Measurements from ENCODE around the gene NTM. TPM values are rescaled to one million over a fixed set of nuclear protein-coding genes. Genes with fewer than 3 reads are reported as not detected.

NTM gene
- total and polyA plus RNA-seq, 2 donors (not counting 3 experiments of a cell fraction or from before 2014, with no cell fraction given) = 1.00 to 1.1 TPM

DNA sequence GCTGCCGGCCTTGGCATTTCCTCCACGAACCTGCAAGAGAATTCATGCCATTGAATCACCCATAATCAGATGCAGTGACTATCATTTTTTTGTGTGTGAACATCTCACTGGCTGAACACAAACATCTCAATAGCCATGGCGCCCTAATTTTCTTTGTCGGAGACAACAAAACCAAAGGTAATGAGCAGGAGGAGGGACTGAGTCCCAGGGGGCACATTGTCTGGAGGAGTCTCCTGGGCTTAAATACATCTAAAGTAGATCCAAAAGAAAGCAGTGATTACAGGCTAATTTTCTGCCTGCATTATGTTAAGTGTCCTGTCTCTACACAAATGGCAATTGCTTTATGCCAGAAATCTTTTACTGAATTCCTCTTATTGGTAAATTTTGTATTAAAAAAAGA is 113.5 kb downstream of the NTM start:
- intact Hi-C loops (cut with micrococcal nuclease) = no loop called here
- no TSS peak for BruUV-seq (replicated peaks)
- POLR2A ChIA-PET = no interaction called here
- H3K4me1 ChIP-seq (ENCODE audit: control insufficient read depth, extremely low read depth, insufficient read depth, low read length) = no peaks in the 10 kb centered on the region
- dilution Hi-C loops (cut with MboI; ENCODE audit: extremely low pct_ligation_motif_present, low sequenced_read_pairs) = no loop called here
- H4K20me1 ChIP-seq (replicated peaks; ENCODE audit: control insufficient read depth, extremely low read depth, insufficient read depth, low read length) = no peaks in the 10 kb centered on the region
- no peak overlapping the region for H3K4me3 ChIP-seq (replicated peaks in 1 of 3; ENCODE audit: insufficient read depth in 1 of 3, low read depth in 1 of 3, low read length in 3 of 3)
- DNase-seq (ENCODE audit: low read depth, low spot score) (no peak), FAIRE-seq (no peak)
- no peaks in the 10 kb centered on the region for H3K36me3 ChIP-seq (ENCODE audit: control insufficient read depth in 2 of 2, extremely low read depth in 1 of 2, insufficient read depth in 2 of 2, low read length in 2 of 2)
- TF ChIP-seq POLR2A (IDR thresholded peaks at IDR 0.05; ENCODE audit: low read depth, low read length) = no peak
- TF ChIP-seq GATA2 (IDR thresholded peaks at IDR 0.05; ENCODE audit: insufficient read depth, insufficient read length, low read depth, low read length) = no peak
- TF ChIP-seq, protein P1, sequence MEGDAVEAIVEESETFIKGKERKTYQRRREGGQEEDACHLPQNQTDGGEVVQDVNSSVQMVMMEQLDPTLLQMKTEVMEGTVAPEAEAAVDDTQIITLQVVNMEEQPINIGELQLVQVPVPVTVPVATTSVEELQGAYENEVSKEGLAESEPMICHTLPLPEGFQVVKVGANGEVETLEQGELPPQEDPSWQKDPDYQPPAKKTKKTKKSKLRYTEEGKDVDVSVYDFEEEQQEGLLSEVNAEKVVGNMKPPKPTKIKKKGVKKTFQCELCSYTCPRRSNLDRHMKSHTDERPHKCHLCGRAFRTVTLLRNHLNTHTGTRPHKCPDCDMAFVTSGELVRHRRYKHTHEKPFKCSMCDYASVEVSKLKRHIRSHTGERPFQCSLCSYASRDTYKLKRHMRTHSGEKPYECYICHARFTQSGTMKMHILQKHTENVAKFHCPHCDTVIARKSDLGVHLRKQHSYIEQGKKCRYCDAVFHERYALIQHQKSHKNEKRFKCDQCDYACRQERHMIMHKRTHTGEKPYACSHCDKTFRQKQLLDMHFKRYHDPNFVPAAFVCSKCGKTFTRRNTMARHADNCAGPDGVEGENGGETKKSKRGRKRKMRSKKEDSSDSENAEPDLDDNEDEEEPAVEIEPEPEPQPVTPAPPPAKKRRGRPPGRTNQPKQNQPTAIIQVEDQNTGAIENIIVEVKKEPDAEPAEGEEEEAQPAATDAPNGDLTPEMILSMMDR (IDR thresholded peaks at IDR 0.05; ENCODE audit: extremely low read depth in 1 of 2, insufficient read depth in 1 of 2, low read depth in 1 of 2, low read length in 2 of 2) = no peak
- TF ChIP-seq JUN (IDR thresholded peaks at IDR 0.05; ENCODE audit: borderline replicate concordance, insufficient read depth, insufficient read length, low read depth) = no peak
- no peak for TF ChIP-seq FOS (IDR thresholded peaks at IDR 0.05; ENCODE audit: borderline replicate concordance, insufficient read depth, low read length)
- no peak for TF ChIP-seq EZH2 (IDR thresholded peaks at IDR 0.05; ENCODE audit: borderline replicate concordance, low read depth, low read length, severe bottlenecking)
- no peak for TF ChIP-seq MYC (IDR thresholded peaks at IDR 0.05; ENCODE audit: low read depth, low read length)
- no peak for TF ChIP-seq POLR2AphosphoS5 (IDR thresholded peaks at IDR 0.05; ENCODE audit: insufficient read depth, low read depth, low read length)
- TF ChIP-seq, protein P2, sequence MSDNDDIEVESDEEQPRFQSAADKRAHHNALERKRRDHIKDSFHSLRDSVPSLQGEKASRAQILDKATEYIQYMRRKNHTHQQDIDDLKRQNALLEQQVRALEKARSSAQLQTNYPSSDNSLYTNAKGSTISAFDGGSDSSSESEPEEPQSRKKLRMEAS (IDR thresholded peaks at IDR 0.05; ENCODE audit: insufficient read depth, insufficient read length) = no peak
- no peaks in the 10 kb centered on the region for H3K9me1 ChIP-seq (replicated peaks; ENCODE audit: control insufficient read depth, extremely low read depth, insufficient read depth, low read length)
- no peak overlapping the region for H3K27ac ChIP-seq (ENCODE audit: insufficient read depth, low read depth, low read length)
- no peaks in the 10 kb centered on the region for H3K9me3 ChIP-seq (replicated peaks; ENCODE audit: control insufficient read depth, insufficient read depth, low read length)
- H2AFZ ChIP-seq (ENCODE audit: low read depth, low read length) = no peak overlapping the region
- H3K79me2 ChIP-seq (ENCODE audit: control insufficient read depth, insufficient read depth, low read length) = no peaks in the 10 kb centered on the region
- CTCF ChIA-PET = no interaction called here
- no peaks in the 10 kb centered on the region for H3K27me3 ChIP-seq (ENCODE audit: control insufficient read depth in 2 of 2, insufficient read depth in 2 of 2, low read length in 2 of 2)
- no peak overlapping the region for H3K4me2 ChIP-seq (ENCODE audit: insufficient read depth, low read length)
- H3K9ac ChIP-seq (replicated peaks; ENCODE audit: extremely low read depth, insufficient read depth, low read length) = no peak overlapping the region

All from endothelial cell of umbilical vein (primary cell).